Lower lobe of right lung (tissue), 2 donors: ENCODE data around the gene BACH1. TPM values are rescaled to one million over a fixed set of nuclear protein-coding genes. Genes with fewer than 3 reads are reported as not detected.

ENCODE experiments used
- ATAC-seq, 2 donors: fragments of 200-7000 bp; cut with Tn5 transposase; one replicate each; pipeline ENCODE4 v1.9.1; 2020 to 2022; ENCODE audit warnings: mild to moderate bottlenecking in 2 of 2, moderate library complexity in 2 of 2
- DNase-seq: peaks from one replicate; pipeline ENCODE4 v3.0.0-alpha.2; 2020
- H3K27ac ChIP-seq: fragments of 200-600 bp; one replicate; pipeline ENCODE4 v1.8.0; 2022
- H3K27me3 ChIP-seq: fragments of 200-600 bp; one replicate; pipeline ENCODE4 v1.8.0; 2022; ENCODE audit warnings: low read depth
- H3K36me3 ChIP-seq: fragments of 200-600 bp; one replicate; pipeline ENCODE4 v1.8.0; 2022; ENCODE audit warnings: mild to moderate bottlenecking
- H3K4me1 ChIP-seq: fragments of 200-600 bp; one replicate; pipeline ENCODE4 v1.8.0; 2022
- H3K4me3 ChIP-seq: fragments of 200-600 bp; one replicate; pipeline ENCODE4 v1.8.0; 2022; ENCODE audit warnings: mild to moderate bottlenecking
- H3K9me3 ChIP-seq: fragments of 200-600 bp; one replicate; pipeline ENCODE4 v1.8.0; 2022
- intact Hi-C: fragments of 100-400 bp; cut with DNase I; formaldehyde crosslinking; loops from one replicate; pipeline ENCODE4 v1.11.0; 2022
- total RNA-seq: library from RNA; stranded (reverse); fragmentation: NEBNext Ultra II Directional; extraction: Animal tissue kit (Norgen Biotek cat#: 25700); gene quantifications from one replicate; pipeline ENCODE4 v1.2.1, GENCODE V29; 2021
- TF ChIP-seq, protein P1 (sequence below): fragments of 200-600 bp; IDR thresholded peaks from one replicate; pipeline ENCODE4 v1.8.0; 2022; ENCODE audit warnings: antibody characterized with exemption, mild to moderate bottlenecking
- donor health status: DM: no; HTN: yes; CAD: no; lungs with severe emphysema.

BACH1 gene
- total RNA-seq, 1 donor from 2014 or later = 148 TPM

DNA sequence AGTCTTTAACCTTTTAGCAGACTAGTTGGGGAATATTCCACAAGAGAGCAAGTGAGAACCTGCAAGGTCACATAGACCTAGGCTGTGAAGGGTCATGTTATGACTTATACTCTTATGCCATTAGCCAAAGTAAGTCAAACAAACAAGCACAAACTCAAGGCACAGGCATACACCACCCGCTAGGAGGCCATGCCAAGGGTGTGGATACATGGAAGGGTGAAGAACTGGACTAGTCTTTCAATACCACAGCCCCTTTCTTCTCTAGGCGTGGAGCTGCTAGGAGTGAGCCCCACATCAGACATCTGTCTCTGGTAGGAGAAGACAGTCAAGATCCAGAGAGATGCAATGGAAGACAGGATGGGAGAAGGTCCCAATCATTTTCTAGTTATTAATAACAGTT lies 68.6 kb downstream of the BACH1 start:
- Histone ChIP-seq H3K27me3 (no peaks in the 10 kb centered on the region), H3K9me3 (no peaks in the 10 kb centered on the region), H3K36me3 (no peaks in the 10 kb centered on the region), H3K4me3 (no peak overlapping the region), H3K4me1 (no peaks in the 10 kb centered on the region), H3K27ac (no peak overlapping the region)
- ATAC-seq (no peak), DNase-seq (no peak)
- TF ChIP-seq, protein P1, sequence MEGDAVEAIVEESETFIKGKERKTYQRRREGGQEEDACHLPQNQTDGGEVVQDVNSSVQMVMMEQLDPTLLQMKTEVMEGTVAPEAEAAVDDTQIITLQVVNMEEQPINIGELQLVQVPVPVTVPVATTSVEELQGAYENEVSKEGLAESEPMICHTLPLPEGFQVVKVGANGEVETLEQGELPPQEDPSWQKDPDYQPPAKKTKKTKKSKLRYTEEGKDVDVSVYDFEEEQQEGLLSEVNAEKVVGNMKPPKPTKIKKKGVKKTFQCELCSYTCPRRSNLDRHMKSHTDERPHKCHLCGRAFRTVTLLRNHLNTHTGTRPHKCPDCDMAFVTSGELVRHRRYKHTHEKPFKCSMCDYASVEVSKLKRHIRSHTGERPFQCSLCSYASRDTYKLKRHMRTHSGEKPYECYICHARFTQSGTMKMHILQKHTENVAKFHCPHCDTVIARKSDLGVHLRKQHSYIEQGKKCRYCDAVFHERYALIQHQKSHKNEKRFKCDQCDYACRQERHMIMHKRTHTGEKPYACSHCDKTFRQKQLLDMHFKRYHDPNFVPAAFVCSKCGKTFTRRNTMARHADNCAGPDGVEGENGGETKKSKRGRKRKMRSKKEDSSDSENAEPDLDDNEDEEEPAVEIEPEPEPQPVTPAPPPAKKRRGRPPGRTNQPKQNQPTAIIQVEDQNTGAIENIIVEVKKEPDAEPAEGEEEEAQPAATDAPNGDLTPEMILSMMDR = no peak
- intact Hi-C loops = no loop called here

DNA sequence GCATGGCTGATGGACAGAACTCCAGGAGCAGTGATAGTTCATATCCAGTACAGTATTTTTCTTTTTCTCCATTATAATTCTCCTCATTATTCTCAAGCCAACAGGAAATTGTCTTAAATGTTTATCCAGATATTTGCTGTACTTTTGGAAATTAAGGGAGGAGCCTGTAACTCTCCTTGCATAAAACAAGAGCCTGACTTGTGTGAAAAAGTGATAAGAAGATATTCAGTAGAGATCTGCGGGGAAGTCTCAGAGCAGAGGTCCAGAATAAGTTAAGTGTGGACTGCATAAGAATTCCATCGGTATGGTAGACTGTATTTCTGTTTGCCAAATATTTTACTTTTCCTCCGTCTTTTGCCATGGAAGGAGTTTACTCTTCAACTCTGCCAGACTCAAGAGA lies 70.2 kb downstream of the BACH1 start:
- no peaks in the 10 kb centered on the region for H3K9me3 ChIP-seq
- H3K27ac ChIP-seq = no peak overlapping the region
- no peaks in the 10 kb centered on the region for H3K36me3 ChIP-seq
- no peak overlapping the region for H3K4me3 ChIP-seq
- H3K27me3 ChIP-seq = no peaks in the 10 kb centered on the region
- H3K4me1 ChIP-seq = no peaks in the 10 kb centered on the region
- ATAC-seq (no peak), DNase-seq (no peak)
- intact Hi-C loops = no loop called here
- TF ChIP-seq, protein P1 = no peak

DNA sequence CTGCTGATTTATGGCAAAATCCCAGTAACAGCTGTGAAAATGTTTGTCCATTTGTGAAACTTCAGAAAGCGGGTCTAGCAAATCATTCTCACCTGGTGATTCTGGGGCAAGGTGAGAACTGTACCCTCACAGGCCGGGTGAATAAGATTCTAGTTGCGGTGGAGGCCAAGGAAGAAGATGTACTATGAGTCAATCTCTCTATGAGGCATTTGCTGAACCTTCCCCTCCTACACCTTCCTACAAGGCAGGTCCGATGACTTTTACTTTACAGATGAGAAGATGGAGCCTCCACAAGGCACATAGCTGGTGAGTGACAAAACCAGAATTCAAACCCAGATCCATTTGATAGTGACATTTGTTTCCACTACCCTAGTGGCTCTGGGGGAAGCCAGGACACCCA lies 72.7 kb downstream of the BACH1 start:
- Histone ChIP-seq H3K9me3 (no peaks in the 10 kb centered on the region), H3K27me3 (no peaks in the 10 kb centered on the region), H3K36me3 (no peaks in the 10 kb centered on the region), H3K27ac (no peak overlapping the region), H3K4me1 (peaks cover 3% of the 10 kb centered on the region), H3K4me3 (no peak overlapping the region)
- TF ChIP-seq, protein P1 = no peak
- DNase-seq (no peak), ATAC-seq (no peak)
- intact Hi-C loops = loop anchor here (5.0 to 10.0 kb wide), 2 partner anchors 209 to 277 kb away; no protein-coding TSS in a partner anchor

DNA sequence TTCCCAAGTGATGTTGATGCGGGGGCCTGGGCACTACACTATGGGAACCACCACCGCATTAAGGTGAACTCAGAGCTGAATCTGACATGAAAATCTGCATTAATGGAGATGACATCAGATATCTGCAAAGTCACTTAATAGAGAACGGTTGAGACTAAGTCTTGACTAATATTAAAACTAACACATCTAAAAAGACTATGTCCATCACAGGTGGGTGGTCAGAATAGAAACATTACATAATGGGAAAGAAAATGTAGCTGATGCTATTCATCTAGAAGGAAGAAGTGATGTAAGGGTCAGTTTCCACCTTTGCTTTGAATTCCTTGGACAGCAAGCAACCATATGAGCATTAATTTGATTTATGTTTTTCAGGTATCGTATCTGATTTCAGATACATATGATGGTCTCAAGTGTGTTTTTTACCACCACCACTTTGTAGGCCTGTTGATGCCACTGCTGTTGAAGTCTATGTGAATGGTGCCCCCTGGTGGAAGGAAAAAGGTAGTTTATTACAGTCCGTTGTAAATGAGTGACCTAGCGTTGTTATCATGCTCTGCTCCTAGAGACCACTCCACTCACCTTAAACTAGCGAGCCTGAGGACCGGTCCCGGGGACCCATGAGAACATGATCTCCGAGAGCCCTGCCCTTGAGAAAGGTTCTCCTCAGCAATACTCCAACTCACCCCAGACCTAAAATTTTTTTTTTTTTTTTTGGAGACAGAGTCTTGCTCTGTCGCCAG lies 73.5 kb downstream of the BACH1 start:
- H3K4me1 ChIP-seq = peaks cover 7% of the 10 kb centered on the region
- H3K27me3 ChIP-seq = no peaks in the 10 kb centered on the region
- no peak overlapping the region for H3K4me3 ChIP-seq
- intact Hi-C loops = loop anchor here (5.0 to 10.0 kb wide), 2 partner anchors 210 to 277 kb away; no protein-coding TSS in a partner anchor
- no peak for DNase-seq
- no peaks in the 10 kb centered on the region for H3K9me3 ChIP-seq
- no peaks in the 10 kb centered on the region for H3K36me3 ChIP-seq
- peak; percentile 88 to 92 for ATAC-seq
- H3K27ac ChIP-seq = no peak overlapping the region
- TF ChIP-seq, protein P1 = peak; percentile 74

DNA sequence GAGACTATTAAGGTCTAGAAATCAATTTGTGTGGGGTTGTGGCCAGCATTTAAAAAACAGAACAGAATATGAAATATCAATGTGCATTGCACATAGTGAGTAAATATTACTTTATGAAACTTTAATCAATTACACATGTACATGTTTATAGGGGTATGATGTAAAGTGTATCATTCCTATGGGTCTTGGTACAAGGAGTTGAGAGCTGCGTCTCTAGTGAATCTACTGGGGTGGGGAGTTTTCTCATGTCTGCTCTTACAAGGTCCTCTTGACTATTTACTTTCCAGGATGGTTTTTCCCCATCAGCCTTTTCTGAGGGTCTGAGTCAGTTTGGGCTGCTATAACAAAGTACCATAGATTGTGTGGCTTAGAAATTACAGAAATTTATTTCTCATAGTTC lies 75.8 kb downstream of the BACH1 start:
- DNase-seq = no peak
- TF ChIP-seq, protein P1 = no peak
- H3K27ac ChIP-seq = no peak overlapping the region
- no peaks in the 10 kb centered on the region for H3K36me3 ChIP-seq
- intact Hi-C loops = loop anchor here (5.0 to 10.0 kb wide), 2 partner anchors 212 to 280 kb away; no protein-coding TSS in a partner anchor
- H3K9me3 ChIP-seq = no peaks in the 10 kb centered on the region
- ATAC-seq = no peak
- H3K4me1 ChIP-seq = peaks cover 7% of the 10 kb centered on the region
- H3K27me3 ChIP-seq = no peaks in the 10 kb centered on the region
- no peak overlapping the region for H3K4me3 ChIP-seq
